Measurements from ENCODE around the gene IL4I1. TPM values are rescaled to one million over a fixed set of nuclear protein-coding genes. Genes with fewer than 3 reads are reported as not detected.

The IL4I1 gene
- total RNA-seq, 1 donor from 2014 or later, result 42.3 TPM

DNA sequence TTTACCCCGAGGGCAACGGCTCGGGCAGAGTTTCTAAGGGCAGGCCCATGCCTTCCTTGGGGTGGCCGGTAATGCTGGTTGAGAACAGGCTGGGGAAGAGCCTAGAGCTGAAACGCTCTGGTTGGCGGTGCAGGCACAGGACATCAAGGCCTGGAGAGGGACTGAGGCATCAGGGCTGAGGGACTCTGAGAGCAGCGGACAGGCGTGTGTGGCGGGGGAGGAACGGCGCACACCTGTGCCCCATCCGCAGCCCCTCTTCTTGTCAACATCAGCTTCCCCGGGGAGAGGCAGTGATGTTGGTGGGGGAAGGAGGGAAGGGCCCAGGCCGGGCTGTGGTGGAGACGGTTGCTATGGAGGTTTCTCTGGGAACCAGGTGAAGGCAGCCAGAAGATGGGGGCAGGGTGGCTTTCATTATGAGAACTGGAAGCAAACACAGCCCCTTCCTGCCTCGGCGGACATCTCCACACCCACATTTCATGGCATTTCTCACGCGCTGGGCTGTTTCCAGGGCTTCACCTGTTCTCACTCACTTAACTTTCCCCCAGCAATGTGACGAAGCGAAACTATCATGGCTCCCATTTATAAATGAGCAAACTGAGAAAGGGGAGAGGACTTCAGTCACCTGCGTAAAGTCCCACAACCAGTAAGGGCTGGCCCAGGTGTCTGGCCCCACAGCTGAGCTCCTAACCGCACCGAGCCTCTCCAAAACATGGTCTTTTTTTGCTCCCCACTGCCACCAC lies 24.1 kb upstream of the IL4I1 start:
- intact Hi-C loops (cut with micrococcal nuclease), result no loop called here
- peaks cover 83% of the 10 kb centered on the region for H3K36me3 Mint-ChIP-seq (ENCODE audit: low read depth)
- no peak overlapping the region for H3K4me3 Mint-ChIP-seq (ENCODE audit: low read depth)
- H3K4me1 Mint-ChIP-seq (ENCODE audit: low read depth), result peaks cover 26% of the 10 kb centered on the region
- no peaks in the 10 kb centered on the region for H3K27me3 Mint-ChIP-seq (ENCODE audit: low read depth)
- no peaks in the 10 kb centered on the region for H3K9me3 Mint-ChIP-seq
- no peak for DNase-seq (ENCODE audit: low spot score)
- H3K27ac Mint-ChIP-seq, result no peak overlapping the region

DNA sequence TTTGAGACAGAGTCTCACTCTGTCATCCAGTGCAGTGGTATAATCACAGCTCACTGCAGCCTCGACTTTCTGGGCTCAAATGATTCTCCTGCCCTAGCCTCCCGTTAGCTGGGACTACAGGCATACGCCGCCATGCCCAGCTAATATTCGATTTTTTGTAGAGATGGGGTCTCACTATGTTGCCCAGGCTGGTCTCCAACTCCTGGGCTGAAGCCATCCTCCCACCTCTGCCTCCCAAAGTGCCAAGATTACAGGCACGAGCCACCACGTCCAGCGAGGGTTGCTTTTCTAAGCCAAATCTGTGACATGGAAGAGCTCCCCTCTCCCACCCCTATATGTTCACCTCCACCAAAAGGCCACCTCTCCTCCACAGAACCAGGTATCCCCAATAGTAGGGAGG lies 21.4 kb upstream of the IL4I1 start:
- H3K4me1 Mint-ChIP-seq (ENCODE audit: low read depth), result peaks cover 35% of the 10 kb centered on the region
- no peaks in the 10 kb centered on the region for H3K27me3 Mint-ChIP-seq (ENCODE audit: low read depth)
- peaks cover 82% of the 10 kb centered on the region for H3K36me3 Mint-ChIP-seq (ENCODE audit: low read depth)
- H3K9me3 Mint-ChIP-seq, result no peaks in the 10 kb centered on the region
- H3K4me3 Mint-ChIP-seq (ENCODE audit: low read depth), result no peak overlapping the region
- no peak for DNase-seq (ENCODE audit: low spot score)
- no peak overlapping the region for H3K27ac Mint-ChIP-seq
- intact Hi-C loops (cut with micrococcal nuclease), result no loop called here

GRCh38 chr19:49916839-49917733 lies 20.4 kb upstream of the IL4I1 start:
- Mint-ChIP-seq H3K4me1 (ENCODE audit: low read depth) (peaks cover 36% of the 10 kb centered on the region), H3K9me3 (no peaks in the 10 kb centered on the region), H3K4me3 (ENCODE audit: low read depth) (no peak overlapping the region), H3K36me3 (ENCODE audit: low read depth) (peaks cover 81% of the 10 kb centered on the region), H3K27me3 (ENCODE audit: low read depth) (no peaks in the 10 kb centered on the region), H3K27ac (peak overlapping the region; percentile 26)
- intact Hi-C loops (cut with micrococcal nuclease), result no loop called here
- DNase-seq (ENCODE audit: low spot score), result no peak

DNA sequence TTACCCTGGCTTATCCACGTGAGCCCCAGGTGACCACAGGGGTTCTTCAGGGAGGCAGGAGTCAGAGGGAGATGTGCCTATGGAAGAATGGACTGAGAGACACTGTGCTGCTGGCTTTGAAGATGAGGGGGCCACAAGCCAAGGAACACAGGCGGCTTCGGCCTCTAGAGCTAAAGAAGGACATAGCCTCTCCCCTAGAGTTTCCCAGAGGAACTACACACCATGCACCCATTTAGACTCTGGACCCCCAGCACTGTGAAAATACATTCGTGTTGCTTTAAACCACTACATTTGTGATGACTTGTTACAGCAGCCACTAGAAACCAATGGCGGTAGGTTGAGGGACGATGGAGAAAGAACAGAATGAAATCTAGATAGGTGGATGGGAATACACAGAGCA lies 18.6 kb upstream of the IL4I1 start:
- Mint-ChIP-seq H3K4me1 (ENCODE audit: low read depth) (peaks cover 38% of the 10 kb centered on the region), H3K27ac (peak overlapping the region; percentile 54), H3K9me3 (no peaks in the 10 kb centered on the region), H3K4me3 (ENCODE audit: low read depth) (no peak overlapping the region), H3K36me3 (ENCODE audit: low read depth) (peaks cover 74% of the 10 kb centered on the region), H3K27me3 (ENCODE audit: low read depth) (no peaks in the 10 kb centered on the region)
- DNase-seq (ENCODE audit: low spot score), result no peak
- intact Hi-C loops (cut with micrococcal nuclease), result no loop called here

- Mint-ChIP-seq H3K9me3 (no peaks in the 10 kb centered on the region), H3K27me3 (ENCODE audit: low read depth) (no peaks in the 10 kb centered on the region), H3K36me3 (ENCODE audit: low read depth) (peaks cover 78% of the 10 kb centered on the region), H3K4me3 (ENCODE audit: low read depth) (no peak overlapping the region), H3K27ac (no peak overlapping the region), H3K4me1 (ENCODE audit: low read depth) (peaks cover 36% of the 10 kb centered on the region)
- intact Hi-C loops (cut with micrococcal nuclease), result no loop called here
- no peak for DNase-seq (ENCODE audit: low spot score)
These were observed 17.0 kb upstream of the IL4I1 start for GRCh38 chr19:49913720-49914119.

DNA sequence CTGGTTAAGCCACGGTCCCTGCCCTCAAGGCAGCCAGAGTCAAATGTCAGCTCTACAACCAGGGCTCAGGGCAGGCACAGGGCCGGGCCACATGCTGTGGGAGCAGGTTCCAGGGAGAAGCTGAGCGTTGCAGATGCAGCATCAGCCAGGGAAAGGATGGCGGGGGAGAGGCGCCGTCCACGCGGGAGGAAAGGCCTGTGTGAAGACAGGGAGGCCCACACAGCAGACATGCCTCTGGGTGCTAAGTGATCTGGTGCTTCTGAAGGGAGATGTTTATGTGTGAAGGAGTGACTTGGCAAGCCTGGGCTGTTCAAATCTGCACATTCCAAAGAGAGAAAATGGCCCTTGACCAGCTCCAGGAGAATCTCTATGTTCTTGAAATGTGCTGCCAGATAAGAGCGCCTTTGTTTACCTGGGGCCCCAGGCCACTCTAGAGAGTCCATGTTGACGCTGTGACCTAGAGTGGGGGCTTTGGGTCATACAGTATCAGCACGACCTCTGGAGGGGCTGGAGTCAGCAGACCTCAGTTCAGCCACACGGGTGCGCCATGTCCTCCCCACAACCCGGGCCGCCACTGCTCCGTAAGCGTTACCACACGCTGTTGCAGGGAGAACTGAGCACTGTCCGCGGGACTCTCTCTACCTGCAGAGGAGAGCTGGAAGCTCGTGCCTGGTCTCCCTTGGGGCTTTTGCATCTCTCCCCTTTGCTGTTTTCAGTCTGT lies 16.4 kb upstream of the IL4I1 start:
- intact Hi-C loops (cut with micrococcal nuclease), result no loop called here
- Mint-ChIP-seq H3K4me3 (ENCODE audit: low read depth) (no peak overlapping the region), H3K9me3 (no peaks in the 10 kb centered on the region), H3K27ac (peak overlapping the region; percentile 88), H3K4me1 (ENCODE audit: low read depth) (peaks cover 36% of the 10 kb centered on the region), H3K36me3 (ENCODE audit: low read depth) (peaks cover 79% of the 10 kb centered on the region), H3K27me3 (ENCODE audit: low read depth) (no peaks in the 10 kb centered on the region)
- DNase-seq (ENCODE audit: low spot score), result no peak

DNA sequence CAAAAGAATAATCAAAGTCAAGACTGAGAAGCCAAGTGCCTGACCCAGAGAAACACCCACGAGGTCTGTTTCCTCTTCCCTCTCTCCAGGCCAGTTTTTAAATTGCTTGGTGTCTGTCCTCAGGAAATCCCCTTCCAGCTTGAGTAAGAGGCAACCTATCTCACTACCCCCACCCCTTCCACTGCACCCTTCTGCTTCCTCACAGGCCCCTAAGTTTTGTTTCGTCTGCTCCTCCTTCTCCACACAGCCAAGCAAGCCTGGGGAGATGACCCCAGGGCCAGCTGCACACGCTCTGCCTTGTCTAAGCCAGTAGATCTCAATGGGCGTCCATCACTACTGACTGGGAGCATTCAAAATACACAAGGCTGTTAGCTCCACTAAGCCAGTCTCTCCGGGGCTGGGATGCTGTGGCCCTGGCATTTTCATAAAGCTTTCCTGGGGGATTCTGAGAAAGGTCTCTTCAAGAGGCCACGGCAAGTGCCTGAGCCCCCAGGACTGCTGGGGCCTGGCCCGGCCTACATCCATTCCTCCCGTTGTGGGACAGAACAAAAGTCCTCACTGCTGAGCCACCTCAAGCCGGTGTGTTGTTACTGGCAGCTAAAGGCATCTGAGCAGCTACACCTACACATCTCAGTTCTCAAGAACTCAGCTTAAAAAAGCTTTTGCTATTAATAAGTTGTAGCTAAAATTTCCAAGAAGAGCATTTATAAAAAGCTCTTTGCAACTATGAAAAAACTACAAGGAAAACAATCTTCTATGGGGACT lies 14.9 kb upstream of the IL4I1 start:
- Mint-ChIP-seq H3K9me3 (no peaks in the 10 kb centered on the region), H3K4me3 (ENCODE audit: low read depth) (peak overlapping the region; percentile 59), H3K4me1 (ENCODE audit: low read depth) (peaks cover 41% of the 10 kb centered on the region), H3K27ac (peak overlapping the region; percentile 88), H3K36me3 (ENCODE audit: low read depth) (peaks cover 81% of the 10 kb centered on the region), H3K27me3 (ENCODE audit: low read depth) (no peaks in the 10 kb centered on the region)
- no peak for DNase-seq (ENCODE audit: low spot score)
- intact Hi-C loops (cut with micrococcal nuclease), result loop anchor here (2.0 kb wide), 1 partner anchor 15 kb away; the partner anchor contains the start of gene IL4I1

GRCh38 chr19:49910179-49910578 lies 13.5 kb upstream of the IL4I1 start:
- Mint-ChIP-seq H3K36me3 (ENCODE audit: low read depth) (peaks cover 81% of the 10 kb centered on the region), H3K4me3 (ENCODE audit: low read depth) (no peak overlapping the region), H3K27ac (peak overlapping the region; percentile 42), H3K9me3 (no peaks in the 10 kb centered on the region), H3K4me1 (ENCODE audit: low read depth) (peaks cover 38% of the 10 kb centered on the region), H3K27me3 (ENCODE audit: low read depth) (no peaks in the 10 kb centered on the region)
- intact Hi-C loops (cut with micrococcal nuclease), result loop anchor here (2.0 kb wide), 1 partner anchor 13 kb away; the partner anchor contains the start of gene IL4I1
- DNase-seq (ENCODE audit: low spot score), result no peak

DNA sequence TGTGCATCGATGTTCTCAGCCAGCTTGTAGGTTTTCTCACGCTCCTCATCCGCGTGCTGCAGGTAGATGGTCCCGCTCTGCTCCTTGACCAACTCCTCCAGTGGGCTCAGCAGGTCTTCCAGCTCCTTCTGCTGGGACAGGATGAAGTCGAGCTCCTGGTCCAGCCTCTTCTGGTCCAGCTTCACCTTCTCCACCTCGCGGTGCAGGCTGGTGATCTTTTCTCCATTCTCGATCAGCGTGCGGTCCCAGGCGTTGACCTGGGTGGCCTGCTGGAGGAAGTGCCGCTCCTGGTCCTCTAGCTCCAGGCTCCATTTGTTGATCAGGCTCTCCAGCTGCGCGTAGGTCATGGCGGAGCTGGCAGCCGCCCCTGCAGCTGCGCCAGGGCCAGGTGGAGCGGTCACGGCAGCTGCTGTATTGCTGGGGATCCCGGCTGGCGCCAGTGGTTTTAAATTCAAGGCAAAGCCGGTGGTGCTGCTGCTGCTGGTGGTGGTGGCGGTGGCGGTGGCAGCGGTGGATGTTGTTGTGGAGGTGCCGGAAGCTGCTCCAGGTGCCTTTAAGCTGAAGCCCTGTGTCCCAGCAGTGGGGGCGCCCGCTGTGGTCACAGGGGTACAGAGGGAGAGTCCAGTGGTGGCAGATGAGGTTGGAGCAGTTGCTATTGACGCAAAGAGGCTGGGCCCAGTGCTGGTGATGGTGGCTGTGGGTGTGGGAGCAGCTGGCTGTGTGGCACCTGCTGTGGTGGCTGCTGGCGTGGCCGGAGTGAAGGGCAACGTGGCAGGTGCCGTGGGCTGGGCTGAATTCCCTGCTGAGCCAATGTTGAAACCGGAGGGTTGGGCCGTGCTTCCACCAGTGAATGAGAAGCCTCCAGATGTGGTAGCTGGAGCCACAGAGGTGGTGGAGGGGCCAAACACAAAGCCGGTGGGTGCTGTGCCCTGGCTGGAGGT lies 12.1 kb upstream of the IL4I1 start:
- Mint-ChIP-seq H3K4me1 (ENCODE audit: low read depth) (peaks cover 39% of the 10 kb centered on the region), H3K9me3 (no peaks in the 10 kb centered on the region), H3K27ac (no peak overlapping the region), H3K4me3 (ENCODE audit: low read depth) (no peak overlapping the region), H3K36me3 (ENCODE audit: low read depth) (peaks cover 69% of the 10 kb centered on the region), H3K27me3 (ENCODE audit: low read depth) (no peaks in the 10 kb centered on the region)
- DNase-seq (ENCODE audit: low spot score), result no peak
- intact Hi-C loops (cut with micrococcal nuclease), result no loop called here

DNA sequence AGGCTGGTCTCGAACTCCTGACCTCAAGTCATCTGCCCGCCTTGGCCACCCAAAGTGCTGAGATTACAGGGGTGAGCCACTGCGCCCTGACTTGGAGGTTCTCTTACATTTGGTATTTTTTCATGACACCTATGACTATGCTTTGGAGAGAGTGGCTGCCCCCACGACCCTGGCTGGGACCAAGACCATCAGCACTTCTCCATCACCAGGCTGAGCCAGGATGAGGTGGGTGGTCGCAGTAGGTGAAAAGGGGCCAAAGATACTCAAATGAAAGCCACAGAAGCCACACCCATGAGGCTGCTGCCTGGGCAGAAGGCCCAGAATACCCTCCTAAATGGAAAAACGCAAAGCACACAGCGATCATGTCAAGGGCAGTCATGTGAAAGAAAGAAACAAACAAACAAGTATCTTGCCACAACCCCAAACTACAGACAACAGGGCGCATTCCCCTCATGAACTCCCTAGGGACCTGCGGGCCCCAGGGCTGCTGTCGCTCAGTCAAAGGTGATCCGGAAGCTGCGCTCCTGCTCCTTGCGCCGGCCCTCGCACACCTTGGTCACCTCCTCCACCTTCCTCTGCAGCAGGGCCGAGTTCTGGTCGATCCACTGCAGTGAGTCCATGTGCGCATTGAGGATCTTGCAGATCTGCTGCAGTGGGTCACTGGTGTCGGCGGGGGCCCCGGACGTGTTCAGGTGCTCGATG lies 11.2 kb upstream of the IL4I1 start:
- Mint-ChIP-seq H3K27ac (peak overlapping the region; percentile 17), H3K27me3 (ENCODE audit: low read depth) (no peaks in the 10 kb centered on the region), H3K4me3 (ENCODE audit: low read depth) (no peak overlapping the region), H3K36me3 (ENCODE audit: low read depth) (peaks cover 61% of the 10 kb centered on the region), H3K4me1 (ENCODE audit: low read depth) (peaks cover 36% of the 10 kb centered on the region), H3K9me3 (no peaks in the 10 kb centered on the region)
- intact Hi-C loops (cut with micrococcal nuclease), result no loop called here
- no peak for DNase-seq (ENCODE audit: low spot score)

Measured in activated T-helper 2 cell treated with anti-CD3 and anti-CD28 coated beads, Interferon-gamma antibody, Interleukin-2, Interleukin-4, amounts not matched to agents 10 μg/mL and 5 μg/mL and 100 μg/mL, durations not matched to agents 14 hours and 24 hours and 36 hours (primary cell).